Naive thymus-derived CD8-positive, alpha-beta T cell (primary cell): ENCODE measurements around the gene LRRC45. TPM values are rescaled to one million over a fixed set of nuclear protein-coding genes. Genes with fewer than 3 reads are reported as not detected.
A peak's percentile ranks its signal among the peaks of the same experiment; 100 is the strongest.

Source experiments
- ATAC-seq, 2 donors: fragments of 150-1000 bp; cut with Tn5 transposase in 1 of 2; sonication (Bioruptor Pico), chemical (Tn5 transposase) in 1 of 2; 1 replicate in 1 of 2; 2 replicates in 1 of 2; pipeline ENCODE4 v1.10.0; 2021; ENCODE audit warnings: mild to moderate bottlenecking in 2 of 2, moderate library complexity in 2 of 2
- POLR2A ChIA-PET: fragments of 350-600 bp; sonication (Branson Sonifier 250); formaldehyde crosslinking; loops from one replicate; lab custom pipeline; 2021; ENCODE audit warnings: antibody characterized with exemption; lab: Charles Lee
- DNase-seq, 10 donors: peaks; one replicate each; pipeline versions ENCODE4 v3.0.0 to v3.0.0-alpha.2; 2020 to 2022
- H3K27ac Mint-ChIP-seq, 10 donors: one replicate each; pipeline ENCODE4 v1.8.0; 2020 to 2022; ENCODE audit warnings: mild to moderate bottlenecking in 10 of 10, mixed read lengths in 10 of 10, moderate library complexity in 4 of 10, inconsistent platforms in 1 of 10
- H3K27me3 Mint-ChIP-seq, 5 donors: one replicate each; pipeline ENCODE4 v1.8.0; 2021 to 2022; ENCODE audit warnings: mixed read lengths in 5 of 5
- H3K36me3 Mint-ChIP-seq, 3 donors: one replicate each; pipeline ENCODE4 v1.8.0; 2020 to 2022; ENCODE audit warnings: mixed read lengths in 3 of 3, mild to moderate bottlenecking in 2 of 3, inconsistent platforms in 1 of 3
- H3K4me1 Mint-ChIP-seq, 4 donors: one replicate each; pipeline ENCODE4 v1.8.0; 2021 to 2022; ENCODE audit warnings: mixed read lengths in 4 of 4
- H3K4me3 Mint-ChIP-seq, 10 donors: one replicate each; pipeline ENCODE4 v1.8.0; 2020 to 2022; ENCODE audit warnings: mild to moderate bottlenecking in 10 of 10, mixed read lengths in 10 of 10, moderate library complexity in 6 of 10, inconsistent platforms in 1 of 10
- H3K9me3 Mint-ChIP-seq, 9 donors: one replicate each; pipeline ENCODE4 v1.8.0; 2020 to 2022; ENCODE audit warnings: mixed read lengths in 9 of 9, mild to moderate bottlenecking in 3 of 9, inconsistent platforms in 1 of 9, moderate library complexity in 1 of 9
- polyA plus RNA-seq, 3 donors: library from polyadenylated mRNA; unstranded; fragments of 300-500 nt; fragmentation: Illumina TruSeq; gene quantifications; one replicate each; pipeline ENCODE4 v1.2.3, GENCODE V29; 2021
- total RNA-seq, 8 experiments: library from RNA in 2 of 8; stranded (reverse) in 2 of 8; gene quantifications; one replicate each; pipeline ENCODE4 v1.2.3 and lab custom pipeline; 2021 to 2026

Gene LRRC45
- total and polyA plus RNA-seq, 5 experiments from 2014 or later = 2.7 to 12.5 (median 6.0) TPM

DNA sequence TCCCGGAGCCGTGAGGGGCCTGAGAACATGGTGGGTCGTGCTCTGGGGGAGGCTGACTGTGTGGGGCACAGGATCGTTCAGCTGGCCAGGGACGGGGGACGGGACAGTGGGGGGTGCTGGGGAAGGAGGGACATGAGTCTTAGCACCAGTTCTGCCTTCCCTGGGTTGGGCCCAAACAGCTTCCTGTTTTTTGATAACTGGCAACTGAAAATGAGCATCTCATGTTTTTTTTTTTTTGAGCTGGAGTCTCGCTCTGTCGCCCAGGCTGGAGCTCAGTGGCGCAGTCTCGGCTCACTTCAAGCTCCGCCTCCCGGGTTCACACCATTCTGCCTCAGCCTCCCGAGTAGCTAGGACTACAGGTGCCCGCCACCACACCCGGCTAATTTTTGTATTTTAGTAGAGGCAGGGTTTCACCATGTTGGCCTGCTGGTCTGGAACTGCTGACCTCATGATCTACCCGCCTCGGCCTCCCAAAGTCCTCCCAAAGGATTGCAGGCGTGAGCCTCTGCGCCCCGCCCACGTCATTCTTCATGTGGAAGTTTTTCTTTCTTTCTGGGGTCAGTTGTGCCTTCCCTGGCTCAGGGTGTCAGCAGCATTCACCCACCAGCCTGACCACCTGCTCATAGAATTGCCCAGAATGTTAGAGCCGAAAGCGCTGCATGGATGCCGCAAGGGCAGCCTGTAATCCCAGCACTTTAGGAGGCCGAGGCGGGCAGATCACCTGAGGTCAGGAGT is 39.3 kb upstream of the LRRC45 start:
- POLR2A ChIA-PET = interaction anchor here (1.2 kb wide), 1 partner anchor 16 kb away, joined by 3 read pairs; no protein-coding TSS in a partner anchor
- Mint-ChIP-seq H3K27ac (peak overlapping the region in 1 of 10 donors; percentile 43), H3K27me3 (no peaks in the 10 kb centered on the region), H3K4me3 (no peak overlapping the region), H3K4me1 (peaks cover 13 to 44% (median 32%) of the 10 kb centered on the region in 4 donors), H3K36me3 (peaks cover 0 to 30% (median 13%) of the 10 kb centered on the region in 3 donors), H3K9me3 (no peaks in the 10 kb centered on the region)
- DNase-seq (no peak), ATAC-seq (no peak)

GRCh38 chr17:81984773-81985410 is 38.2 kb upstream of the LRRC45 start:
- POLR2A ChIA-PET = no interaction called here
- Mint-ChIP-seq H3K36me3 (peaks cover 0 to 33% (median 11%) of the 10 kb centered on the region in 3 donors), H3K9me3 (no peaks in the 10 kb centered on the region), H3K27ac (no peak overlapping the region), H3K27me3 (no peaks in the 10 kb centered on the region), H3K4me1 (peaks cover 13 to 37% (median 21%) of the 10 kb centered on the region in 4 donors), H3K4me3 (peak overlapping the region in 1 of 10 donors; percentile 57)
- ATAC-seq (no peak), DNase-seq (no peak)

DNA sequence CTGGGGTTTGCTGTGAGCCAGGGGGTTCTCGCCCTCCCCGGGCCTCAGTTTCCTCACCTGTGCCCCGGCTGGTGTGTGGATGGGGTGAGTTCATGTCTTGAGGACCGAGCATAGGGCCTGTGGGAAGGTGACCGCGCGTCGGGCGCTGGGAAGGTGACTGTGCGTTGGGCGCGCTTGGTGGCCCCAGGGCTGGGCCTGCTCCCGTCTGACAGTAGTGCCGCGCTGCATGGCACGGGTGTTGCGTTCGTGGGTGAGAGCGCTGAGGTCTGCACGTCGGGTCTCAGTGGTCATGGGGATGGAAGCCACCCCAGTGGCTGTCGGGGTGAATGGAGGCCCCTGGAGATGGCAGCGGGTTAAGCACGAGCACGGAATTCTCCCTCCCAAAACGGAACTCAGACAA is 36.5 kb upstream of the LRRC45 start:
- ATAC-seq = no peak
- H3K4me1 Mint-ChIP-seq = peaks cover 2 to 27% (median 16%) of the 10 kb centered on the region in 4 donors
- POLR2A ChIA-PET = no interaction called here
- H3K27me3 Mint-ChIP-seq = no peaks in the 10 kb centered on the region
- H3K36me3 Mint-ChIP-seq = peaks cover 0 to 33% (median 11%) of the 10 kb centered on the region in 3 donors
- H3K27ac Mint-ChIP-seq = peak overlapping the region in 1 of 10 donors; percentile 47
- H3K4me3 Mint-ChIP-seq = no peak overlapping the region
- no peaks in the 10 kb centered on the region for H3K9me3 Mint-ChIP-seq
- no peak for DNase-seq

- H3K4me3 Mint-ChIP-seq = no peak overlapping the region
- DNase-seq (no peak), ATAC-seq (no peak)
- peaks cover 0 to 33% (median 10%) of the 10 kb centered on the region in 3 donors for H3K36me3 Mint-ChIP-seq
- H3K27ac Mint-ChIP-seq = peak overlapping the region in 1 of 10 donors; percentile 15
- H3K27me3 Mint-ChIP-seq = no peaks in the 10 kb centered on the region
- POLR2A ChIA-PET = no interaction called here
- peaks cover 2 to 22% (median 16%) of the 10 kb centered on the region in 4 donors for H3K4me1 Mint-ChIP-seq
- no peaks in the 10 kb centered on the region for H3K9me3 Mint-ChIP-seq
Observed at GRCh38 chr17:81987161-81987770, 35.8 kb upstream of the LRRC45 start.

- ATAC-seq (no peak), DNase-seq (no peak)
- Mint-ChIP-seq H3K27ac (peak overlapping the region in 1 of 10 donors; percentile 10), H3K4me1 (peaks cover 0 to 19% (median 10%) of the 10 kb centered on the region in 4 donors), H3K4me3 (no peak overlapping the region), H3K9me3 (no peaks in the 10 kb centered on the region), H3K36me3 (peaks cover 0 to 20% (median 0%) of the 10 kb centered on the region in 3 donors), H3K27me3 (no peaks in the 10 kb centered on the region)
- POLR2A ChIA-PET = no interaction called here
Observed at GRCh38 chr17:81990836-81991683, 32.0 kb upstream of the LRRC45 start.

GRCh38 chr17:81991684-81992305 is 31.3 kb upstream of the LRRC45 start:
- no peak overlapping the region for H3K4me3 Mint-ChIP-seq
- H3K4me1 Mint-ChIP-seq = peaks cover 0 to 14% (median 8%) of the 10 kb centered on the region in 4 donors
- no peaks in the 10 kb centered on the region for H3K9me3 Mint-ChIP-seq
- DNase-seq = no peak
- no peaks in the 10 kb centered on the region for H3K27me3 Mint-ChIP-seq
- no peak overlapping the region for H3K27ac Mint-ChIP-seq
- ATAC-seq = no peak
- H3K36me3 Mint-ChIP-seq = peaks cover 0 to 18% (median 0%) of the 10 kb centered on the region in 3 donors
- POLR2A ChIA-PET = no interaction called here

DNA sequence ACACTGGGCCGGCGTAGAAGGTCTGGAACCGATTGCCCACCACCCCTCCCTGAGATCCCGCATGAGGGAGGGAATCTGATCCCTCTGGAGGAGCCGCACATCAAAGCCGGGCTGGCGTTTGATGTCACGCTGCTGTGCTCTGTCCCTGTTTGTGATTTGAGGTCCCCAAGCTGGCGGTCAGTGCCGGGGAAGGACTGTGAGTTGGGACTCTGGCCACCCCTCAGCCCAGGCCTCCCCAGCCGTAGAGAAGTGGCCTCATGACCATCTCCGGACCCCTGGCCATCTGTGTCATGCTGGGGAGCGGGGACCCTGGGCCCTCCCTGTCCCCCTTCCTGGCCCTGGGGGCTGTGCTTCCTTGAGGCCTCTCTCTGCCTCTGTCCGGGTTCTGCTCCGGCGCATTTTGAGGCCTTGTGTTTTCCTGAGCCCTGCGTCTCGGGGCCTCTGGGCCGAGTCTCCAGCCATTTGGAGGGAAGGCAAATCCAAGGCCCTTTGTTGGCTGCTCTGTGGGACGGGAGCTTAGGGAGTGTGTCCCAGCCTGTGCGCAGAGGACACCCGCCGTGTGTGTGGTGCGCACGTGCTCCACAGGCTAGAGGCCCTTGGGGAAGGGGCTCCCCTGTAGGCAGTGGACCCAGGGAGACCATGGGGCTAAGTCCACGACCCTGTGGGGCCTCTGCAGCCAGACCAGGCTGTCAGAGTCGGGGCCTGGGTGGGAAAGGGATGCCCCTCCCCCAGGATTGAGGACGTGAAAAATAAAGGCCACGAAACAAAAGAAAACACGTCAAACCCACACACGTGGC is 30.6 kb upstream of the LRRC45 start:
- no peak for ATAC-seq
- DNase-seq = no peak
- H3K36me3 Mint-ChIP-seq = peaks cover 0 to 18% (median 0%) of the 10 kb centered on the region in 3 donors
- no peaks in the 10 kb centered on the region for H3K27me3 Mint-ChIP-seq
- POLR2A ChIA-PET = no interaction called here
- no peak overlapping the region for H3K4me3 Mint-ChIP-seq
- no peak overlapping the region for H3K27ac Mint-ChIP-seq
- peaks cover 0 to 12% (median 7%) of the 10 kb centered on the region in 4 donors for H3K4me1 Mint-ChIP-seq
- H3K9me3 Mint-ChIP-seq = no peaks in the 10 kb centered on the region

- Mint-ChIP-seq H3K27ac (no peak overlapping the region), H3K4me1 (peaks cover 0 to 12% (median 6%) of the 10 kb centered on the region in 4 donors), H3K36me3 (peaks cover 0 to 14% (median 0%) of the 10 kb centered on the region in 3 donors), H3K27me3 (no peaks in the 10 kb centered on the region), H3K9me3 (no peaks in the 10 kb centered on the region), H3K4me3 (no peak overlapping the region)
- POLR2A ChIA-PET = no interaction called here
- DNase-seq (no peak), ATAC-seq (no peak)
Observed at GRCh38 chr17:81993729-81994592, 29.1 kb upstream of the LRRC45 start.

DNA sequence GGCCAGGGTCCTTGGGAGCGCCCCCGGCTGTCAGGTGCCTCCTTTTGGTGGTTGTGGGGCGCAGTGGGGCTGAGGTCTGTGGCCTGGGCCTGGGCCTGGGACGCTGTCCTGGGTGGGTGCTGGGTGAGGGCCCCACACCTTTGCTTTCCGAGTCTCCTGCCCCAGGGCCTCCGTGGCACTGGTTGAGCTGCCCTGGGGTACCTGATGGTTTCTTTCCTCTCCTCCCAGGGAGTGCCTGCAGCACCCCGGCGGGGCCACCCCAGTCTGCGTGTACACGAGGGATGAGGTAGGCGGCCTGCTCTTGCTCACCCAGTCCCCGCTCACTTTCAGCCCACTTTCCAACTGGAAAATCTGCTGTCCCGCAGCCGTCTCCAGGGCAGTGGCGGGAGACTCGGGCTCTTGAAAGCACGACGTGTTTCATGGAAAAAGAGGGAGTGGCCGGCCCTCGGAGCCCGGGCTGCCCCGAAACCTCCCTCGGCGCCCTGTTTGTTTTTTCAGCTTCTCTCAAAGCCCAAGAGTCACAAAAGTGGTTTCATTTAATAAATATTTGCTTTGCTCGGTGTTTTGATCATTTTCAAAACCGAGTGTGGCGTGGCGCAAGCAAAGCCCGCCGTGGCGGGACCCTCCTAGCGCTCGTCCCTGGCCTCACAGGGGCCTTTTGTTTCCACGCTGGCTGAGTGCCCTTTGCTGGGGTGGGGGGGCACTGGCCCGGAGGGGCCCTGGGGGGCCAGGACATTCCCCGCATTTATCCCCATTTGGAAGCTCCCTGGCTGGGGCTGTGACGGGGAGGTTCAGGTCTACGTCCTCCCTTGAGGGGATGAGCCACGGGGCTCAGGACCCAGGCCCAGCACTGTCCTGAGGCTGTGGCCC is 28.3 kb upstream of the LRRC45 start:
- Mint-ChIP-seq H3K27ac (peak overlapping the region in 1 of 10 donors; percentile 29), H3K4me1 (peaks cover 0 to 12% (median 5%) of the 10 kb centered on the region in 4 donors), H3K9me3 (no peaks in the 10 kb centered on the region), H3K4me3 (no peak overlapping the region), H3K36me3 (peaks cover 0 to 12% (median 0%) of the 10 kb centered on the region in 3 donors), H3K27me3 (no peaks in the 10 kb centered on the region)
- POLR2A ChIA-PET = no interaction called here
- ATAC-seq (no peak), DNase-seq (no peak)
